ENCODE measurements around the gene MTUS2.
"Not testable (repeated sequence)": the region's sequence is repeated elsewhere in the genome, so short reads cannot be mapped to it uniquely, and the experiment has no call there.

Gene MTUS2

DNA sequence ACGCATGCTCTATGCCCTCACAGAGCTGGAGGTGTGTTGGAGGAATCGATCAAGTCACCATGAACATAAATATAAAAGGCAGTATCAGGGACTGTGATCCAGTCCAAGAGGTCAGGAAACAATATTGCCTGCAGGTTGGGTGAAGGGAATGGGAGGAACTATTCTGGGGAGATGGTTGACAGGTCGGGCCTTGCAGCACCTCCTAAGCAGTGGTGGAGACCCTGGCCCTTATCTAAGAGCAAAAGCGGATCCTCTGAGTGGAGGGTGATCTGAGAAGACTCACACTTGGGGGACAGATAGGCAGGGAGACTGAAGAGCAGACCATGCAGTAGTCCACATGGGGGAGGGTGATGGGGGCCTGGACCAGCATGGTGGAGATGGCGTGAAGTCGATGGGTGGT, 561.9 kb downstream of the MTUS2 start:
- no peak for TF ChIP-seq ZFX (IDR thresholded peaks at IDR 0.05; ENCODE audit: borderline replicate concordance)
- TF ChIP-seq, protein P1, sequence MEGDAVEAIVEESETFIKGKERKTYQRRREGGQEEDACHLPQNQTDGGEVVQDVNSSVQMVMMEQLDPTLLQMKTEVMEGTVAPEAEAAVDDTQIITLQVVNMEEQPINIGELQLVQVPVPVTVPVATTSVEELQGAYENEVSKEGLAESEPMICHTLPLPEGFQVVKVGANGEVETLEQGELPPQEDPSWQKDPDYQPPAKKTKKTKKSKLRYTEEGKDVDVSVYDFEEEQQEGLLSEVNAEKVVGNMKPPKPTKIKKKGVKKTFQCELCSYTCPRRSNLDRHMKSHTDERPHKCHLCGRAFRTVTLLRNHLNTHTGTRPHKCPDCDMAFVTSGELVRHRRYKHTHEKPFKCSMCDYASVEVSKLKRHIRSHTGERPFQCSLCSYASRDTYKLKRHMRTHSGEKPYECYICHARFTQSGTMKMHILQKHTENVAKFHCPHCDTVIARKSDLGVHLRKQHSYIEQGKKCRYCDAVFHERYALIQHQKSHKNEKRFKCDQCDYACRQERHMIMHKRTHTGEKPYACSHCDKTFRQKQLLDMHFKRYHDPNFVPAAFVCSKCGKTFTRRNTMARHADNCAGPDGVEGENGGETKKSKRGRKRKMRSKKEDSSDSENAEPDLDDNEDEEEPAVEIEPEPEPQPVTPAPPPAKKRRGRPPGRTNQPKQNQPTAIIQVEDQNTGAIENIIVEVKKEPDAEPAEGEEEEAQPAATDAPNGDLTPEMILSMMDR (IDR thresholded peaks at IDR 0.05): no peak
- H3K27ac ChIP-seq: no peak overlapping the region

DNA sequence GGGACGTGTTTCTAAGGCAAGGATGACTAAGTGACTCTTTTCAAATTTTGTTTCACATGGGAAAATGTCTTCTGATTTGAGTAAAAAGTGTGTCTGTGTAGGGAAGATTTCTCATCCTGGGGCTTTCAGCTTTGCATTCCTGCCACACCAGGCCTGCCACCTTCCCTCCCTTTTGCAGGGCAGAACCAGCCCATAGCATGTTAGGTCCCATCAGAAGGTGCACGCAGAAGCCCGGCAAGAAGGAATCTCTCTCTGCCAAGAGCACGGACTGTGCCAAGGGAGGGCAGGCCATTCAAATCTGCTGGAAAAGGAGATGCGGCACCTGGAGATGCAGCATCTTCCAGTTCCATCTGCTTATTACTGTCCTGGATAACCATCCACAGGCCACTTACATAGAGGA, 563.3 kb downstream of the MTUS2 start:
- TF ChIP-seq, protein P1 (IDR thresholded peaks at IDR 0.05): no peak
- TF ChIP-seq ZFX (IDR thresholded peaks at IDR 0.05; ENCODE audit: borderline replicate concordance): no peak
- no peak overlapping the region for H3K27ac ChIP-seq

DNA sequence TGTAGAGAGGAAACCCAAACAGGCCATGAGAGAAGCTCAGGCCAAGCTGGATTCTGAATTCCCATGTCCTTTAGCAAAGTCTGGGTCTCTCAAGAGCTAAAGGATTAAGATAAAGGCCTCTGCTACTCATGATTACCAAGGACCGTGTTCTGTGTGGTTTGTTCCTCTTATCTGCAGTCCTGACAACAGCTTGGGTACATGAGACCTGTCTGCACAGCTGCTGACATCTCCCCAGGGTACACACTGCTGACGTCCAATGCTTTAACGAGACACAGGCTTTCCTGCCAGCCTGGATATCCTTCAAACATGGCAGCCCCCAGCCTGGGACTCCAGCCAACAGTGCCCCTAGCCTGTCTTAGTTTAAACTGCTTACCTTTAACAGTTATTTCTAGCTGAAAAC, 564.3 kb downstream of the MTUS2 start:
- H3K27ac ChIP-seq: no peak overlapping the region
- TF ChIP-seq ZFX (IDR thresholded peaks at IDR 0.05; ENCODE audit: borderline replicate concordance): no peak
- TF ChIP-seq, protein P1 (IDR thresholded peaks at IDR 0.05): no peak

DNA sequence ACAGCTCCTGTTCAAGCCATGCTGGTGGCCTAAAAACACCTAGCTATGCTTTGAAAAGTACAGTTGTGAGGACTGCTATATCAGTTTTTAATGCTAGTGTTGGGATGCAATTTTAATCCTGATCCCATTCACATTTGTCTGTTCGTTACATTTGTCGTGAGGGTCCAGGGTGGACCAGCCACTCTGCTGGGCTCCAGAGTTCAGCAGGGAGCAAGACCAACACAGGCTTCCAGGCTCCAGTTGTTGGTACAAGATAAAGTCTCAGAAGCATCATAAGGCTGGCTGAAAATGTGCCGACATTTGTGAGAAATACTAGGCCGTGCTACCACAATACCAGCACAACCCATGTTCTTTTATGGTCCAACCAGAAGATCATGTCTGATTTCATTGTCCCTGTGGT, 564.7 kb downstream of the MTUS2 start:
- no peak overlapping the region for H3K27ac ChIP-seq
- no peak for TF ChIP-seq ZFX (IDR thresholded peaks at IDR 0.05; ENCODE audit: borderline replicate concordance)
- TF ChIP-seq, protein P1 (IDR thresholded peaks at IDR 0.05): no peak

DNA sequence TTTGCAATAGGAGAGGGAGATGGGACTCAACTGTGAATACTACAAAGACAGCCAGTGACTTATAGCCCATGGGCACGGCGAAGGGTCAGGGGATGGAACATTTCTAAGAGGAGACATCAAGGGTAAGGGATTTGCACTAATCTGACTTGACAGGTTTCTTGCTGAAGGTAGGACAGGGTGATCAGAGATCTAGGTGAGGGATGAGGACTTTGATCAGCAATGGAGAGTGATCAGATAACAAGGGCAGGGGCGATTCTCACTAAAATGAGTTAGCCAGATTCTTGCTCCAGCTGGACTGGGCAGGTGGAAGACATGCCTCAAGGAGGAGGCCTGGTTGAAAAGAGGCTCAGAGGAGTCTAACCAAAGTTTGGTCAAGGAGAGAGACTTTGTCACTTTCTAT, 566.1 kb downstream of the MTUS2 start:
- TF ChIP-seq, protein P1 (IDR thresholded peaks at IDR 0.05): no peak
- no peak for TF ChIP-seq ZFX (IDR thresholded peaks at IDR 0.05; ENCODE audit: borderline replicate concordance)
- H3K27ac ChIP-seq: no peak overlapping the region

DNA sequence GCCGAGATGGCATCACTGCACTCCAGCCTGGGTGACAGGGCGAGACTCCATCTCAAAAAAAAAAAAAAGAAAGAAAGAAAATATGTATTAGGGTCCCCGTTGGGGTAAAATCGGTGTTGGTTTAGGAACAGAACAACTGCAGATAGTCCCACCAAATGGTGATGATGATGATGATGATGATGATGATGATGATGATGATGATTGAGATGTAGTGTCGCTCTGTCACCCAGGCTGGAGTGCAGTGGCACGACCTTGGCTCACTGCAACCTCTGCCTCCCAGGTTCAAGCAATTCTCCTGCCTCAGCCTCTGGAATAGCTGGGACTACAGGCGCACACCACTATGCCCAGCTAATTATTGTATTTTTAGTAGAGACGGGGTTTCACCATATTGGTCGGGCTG, 570.5 kb downstream of the MTUS2 start:
- not testable (repeated sequence) for H3K27ac ChIP-seq

DNA sequence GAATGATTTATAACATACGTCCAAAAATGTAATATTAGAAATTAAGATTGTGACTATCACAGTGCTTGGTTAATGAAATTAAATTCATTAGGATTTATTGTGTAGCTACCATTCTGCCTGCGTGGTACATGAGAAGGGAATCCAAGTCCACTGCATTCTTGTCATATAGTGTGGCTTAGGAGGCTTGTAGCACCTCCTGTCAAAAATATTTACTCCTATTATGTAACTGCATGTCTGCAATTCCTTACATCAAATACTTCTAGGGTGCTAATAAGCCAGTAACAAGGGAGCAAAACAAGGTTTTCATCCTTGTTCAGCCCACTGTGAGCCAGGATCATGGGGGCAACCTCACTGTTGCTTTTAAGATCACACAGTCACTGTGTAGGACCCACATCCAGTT, 576.3 kb downstream of the MTUS2 start:
- no peak overlapping the region for H3K27ac ChIP-seq
- TF ChIP-seq, protein P1 (IDR thresholded peaks at IDR 0.05): no peak
- TF ChIP-seq ZFX (IDR thresholded peaks at IDR 0.05; ENCODE audit: borderline replicate concordance): no peak

DNA sequence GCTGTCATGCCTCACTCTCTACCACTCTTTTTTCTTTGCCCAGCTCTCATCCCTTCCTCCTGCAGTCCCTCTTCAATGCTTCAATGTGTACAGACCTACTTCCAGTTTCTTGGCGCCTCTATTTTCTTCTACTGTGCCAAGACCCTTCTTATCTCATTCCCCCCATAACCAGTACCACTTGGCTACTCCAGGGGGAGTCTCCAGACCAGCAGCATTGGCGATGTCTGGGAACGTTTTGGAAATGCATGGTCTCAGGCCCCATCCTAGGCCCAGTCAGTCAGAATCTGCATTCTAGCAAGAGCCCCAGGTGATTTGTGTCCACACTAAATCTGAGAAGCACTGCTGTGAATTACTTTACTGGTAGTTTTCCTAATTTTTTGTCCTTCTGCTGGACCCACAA, 577.1 kb downstream of the MTUS2 start:
- TF ChIP-seq, protein P1 (IDR thresholded peaks at IDR 0.05): no peak
- no peak for TF ChIP-seq ZFX (IDR thresholded peaks at IDR 0.05; ENCODE audit: borderline replicate concordance)
- no peak overlapping the region for H3K27ac ChIP-seq

Measured in 22Rv1 (cell line).